Fibroblast of the aortic adventitia (primary cell): Measurements from ENCODE around the gene C2orf66. TPM values are rescaled to one million over a fixed set of nuclear protein-coding genes. Genes with fewer than 3 reads are reported as not detected.

Source experiments
- DNase-seq: peaks from one replicate; pipeline ENCODE4 v3.0.0-alpha.2; 2010; ENCODE audit warnings: low read depth
- H3K4me3 ChIP-seq: 2 replicates; pipeline ENCODE4 v1.5.1; 2011; ENCODE audit warnings: low read depth, mild to moderate bottlenecking, control low read depth, low read length, moderate library complexity
- total RNA-seq: library from RNA; depleted of rRNA; stranded (reverse); fragments of >200 nt; gene quantifications from 2 replicates; pipeline ENCODE4 v1.2.3, GENCODE V29; 2012; ENCODE audit warnings: low replicate concordance
- TF ChIP-seq, protein P1 (sequence below): IDR thresholded peaks from 2 replicates; pipeline ENCODE4 v1.5.1; 2011; ENCODE audit warnings: mild to moderate bottlenecking, low read length, control low read depth, inconsistent platforms; ENCODE audit not compliant: insufficient read depth

Gene C2orf66
- total RNA-seq, 1 donor = 0.27 TPM

DNA sequence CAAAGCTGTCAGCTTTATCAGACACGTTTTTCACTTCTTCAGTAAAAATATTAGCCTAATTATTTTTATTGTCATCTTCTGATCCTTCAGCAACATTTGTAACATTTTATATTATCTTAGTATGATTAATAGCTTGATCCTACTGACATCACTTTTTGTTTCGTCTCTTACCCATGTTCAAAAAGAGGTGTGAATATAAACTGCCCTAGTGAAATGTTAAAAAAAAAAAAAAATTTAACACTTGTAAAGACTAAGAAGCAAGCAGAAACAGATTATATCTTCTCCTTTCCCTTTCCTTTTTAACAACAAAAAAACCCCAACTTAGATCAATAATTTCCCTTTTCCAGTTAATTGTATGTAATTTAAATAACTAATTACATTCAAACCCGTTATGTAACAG lies 36.2 kb upstream of the C2orf66 start:
- H3K4me3 ChIP-seq = no peak overlapping the region
- DNase-seq = no peak
- TF ChIP-seq, protein P1, sequence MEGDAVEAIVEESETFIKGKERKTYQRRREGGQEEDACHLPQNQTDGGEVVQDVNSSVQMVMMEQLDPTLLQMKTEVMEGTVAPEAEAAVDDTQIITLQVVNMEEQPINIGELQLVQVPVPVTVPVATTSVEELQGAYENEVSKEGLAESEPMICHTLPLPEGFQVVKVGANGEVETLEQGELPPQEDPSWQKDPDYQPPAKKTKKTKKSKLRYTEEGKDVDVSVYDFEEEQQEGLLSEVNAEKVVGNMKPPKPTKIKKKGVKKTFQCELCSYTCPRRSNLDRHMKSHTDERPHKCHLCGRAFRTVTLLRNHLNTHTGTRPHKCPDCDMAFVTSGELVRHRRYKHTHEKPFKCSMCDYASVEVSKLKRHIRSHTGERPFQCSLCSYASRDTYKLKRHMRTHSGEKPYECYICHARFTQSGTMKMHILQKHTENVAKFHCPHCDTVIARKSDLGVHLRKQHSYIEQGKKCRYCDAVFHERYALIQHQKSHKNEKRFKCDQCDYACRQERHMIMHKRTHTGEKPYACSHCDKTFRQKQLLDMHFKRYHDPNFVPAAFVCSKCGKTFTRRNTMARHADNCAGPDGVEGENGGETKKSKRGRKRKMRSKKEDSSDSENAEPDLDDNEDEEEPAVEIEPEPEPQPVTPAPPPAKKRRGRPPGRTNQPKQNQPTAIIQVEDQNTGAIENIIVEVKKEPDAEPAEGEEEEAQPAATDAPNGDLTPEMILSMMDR = no peak

DNA sequence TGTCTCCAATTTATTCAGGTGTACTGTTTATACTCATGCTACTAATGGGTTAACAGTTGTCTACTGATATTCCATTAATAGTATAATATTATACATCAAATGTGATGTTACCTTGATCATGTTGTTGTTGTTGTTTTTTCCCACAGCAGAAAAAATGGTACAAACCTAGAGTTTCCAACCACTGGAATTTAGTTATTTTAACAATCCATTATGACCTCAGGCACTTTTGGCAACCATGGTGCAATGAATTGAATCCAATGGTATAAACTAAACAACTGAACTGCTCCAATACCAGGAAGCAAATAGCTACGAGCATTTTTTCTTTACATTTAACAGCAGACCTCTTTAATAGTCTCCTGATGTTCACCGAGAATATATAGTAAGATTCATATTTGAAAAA lies 31.0 kb upstream of the C2orf66 start:
- no peak overlapping the region for H3K4me3 ChIP-seq
- TF ChIP-seq, protein P1 = no peak
- no peak for DNase-seq

DNA sequence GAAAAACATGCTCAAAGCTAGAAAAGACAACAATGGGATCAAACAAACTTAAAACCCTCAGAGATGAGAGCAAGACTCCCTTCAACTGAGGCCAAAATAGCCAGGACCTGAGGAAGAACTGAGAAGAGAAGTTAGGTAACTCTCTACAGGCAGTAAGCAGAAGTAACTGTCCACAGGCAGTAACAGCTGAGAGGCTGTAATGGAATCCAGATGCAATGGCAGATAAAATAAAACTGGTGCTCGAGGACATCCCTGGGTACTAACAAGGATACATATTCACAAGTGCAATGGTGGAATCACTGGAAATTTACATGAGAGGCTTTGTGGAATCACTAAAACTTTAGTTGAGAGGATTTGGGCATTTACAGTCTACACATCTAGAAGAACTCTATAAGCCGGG lies 30.4 kb upstream of the C2orf66 start:
- H3K4me3 ChIP-seq = no peak overlapping the region
- no peak for DNase-seq
- TF ChIP-seq, protein P1 = no peak

DNA sequence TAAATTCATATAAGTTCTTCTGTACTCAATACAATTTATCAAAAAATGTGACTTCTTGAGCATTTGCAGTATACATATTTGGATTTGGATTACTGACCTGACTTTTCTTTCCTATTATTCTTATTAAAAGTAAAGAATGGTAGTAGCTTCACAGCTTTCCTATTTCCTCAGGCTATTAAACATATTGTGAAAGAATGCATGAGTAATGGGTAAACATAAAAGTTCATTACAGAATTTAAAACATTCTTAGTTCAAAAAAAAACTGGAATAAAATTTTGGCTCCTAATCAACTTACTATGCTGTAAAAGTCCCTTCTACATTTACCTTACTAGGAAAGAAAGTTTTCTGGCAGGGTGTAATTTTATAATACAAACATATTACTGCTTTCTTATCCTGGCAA lies 27.3 kb upstream of the C2orf66 start:
- H3K4me3 ChIP-seq = no peak overlapping the region
- TF ChIP-seq, protein P1 = no peak
- DNase-seq = peak; percentile 10

DNA sequence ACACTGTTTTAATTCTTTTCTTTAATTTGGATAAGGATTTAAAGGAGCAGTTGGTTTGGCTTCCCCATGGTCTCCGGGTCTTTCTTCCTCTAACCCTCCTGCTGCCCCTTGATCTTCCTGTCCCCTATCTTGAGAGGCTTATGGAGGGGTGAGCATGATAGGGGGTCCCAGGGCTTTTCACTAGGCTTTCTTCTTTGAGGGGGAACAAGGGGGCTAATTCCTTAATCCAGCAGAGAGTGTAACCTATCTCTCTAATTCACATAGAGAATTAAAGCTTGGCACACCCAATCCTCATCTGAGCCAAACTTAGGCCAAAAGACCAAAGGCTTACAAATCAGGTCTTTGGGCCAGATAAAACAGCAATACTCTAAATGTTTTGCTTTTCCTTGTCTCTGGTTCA lies 21.5 kb upstream of the C2orf66 start:
- no peak overlapping the region for H3K4me3 ChIP-seq
- DNase-seq = no peak
- TF ChIP-seq, protein P1 = no peak

DNA sequence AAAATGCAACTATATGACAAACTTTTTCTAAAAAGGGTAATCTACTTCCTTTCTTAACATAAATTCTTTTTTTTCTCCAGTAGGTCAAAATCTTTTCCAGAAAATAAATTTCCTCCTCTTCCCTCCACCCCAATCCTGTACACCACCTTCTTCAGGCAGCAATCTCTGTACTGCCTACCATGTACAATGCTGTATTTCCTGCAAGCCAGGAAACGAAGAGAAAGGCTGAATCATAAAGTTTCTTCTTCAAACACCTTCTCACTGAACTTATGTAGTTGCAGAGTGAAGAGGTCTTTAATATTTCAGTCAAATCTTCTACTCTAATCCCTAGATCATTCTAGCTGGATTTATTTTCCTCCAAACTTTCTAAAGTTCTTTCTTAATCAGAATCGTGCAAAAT lies 18.2 kb upstream of the C2orf66 start:
- TF ChIP-seq, protein P1 = no peak

DNA sequence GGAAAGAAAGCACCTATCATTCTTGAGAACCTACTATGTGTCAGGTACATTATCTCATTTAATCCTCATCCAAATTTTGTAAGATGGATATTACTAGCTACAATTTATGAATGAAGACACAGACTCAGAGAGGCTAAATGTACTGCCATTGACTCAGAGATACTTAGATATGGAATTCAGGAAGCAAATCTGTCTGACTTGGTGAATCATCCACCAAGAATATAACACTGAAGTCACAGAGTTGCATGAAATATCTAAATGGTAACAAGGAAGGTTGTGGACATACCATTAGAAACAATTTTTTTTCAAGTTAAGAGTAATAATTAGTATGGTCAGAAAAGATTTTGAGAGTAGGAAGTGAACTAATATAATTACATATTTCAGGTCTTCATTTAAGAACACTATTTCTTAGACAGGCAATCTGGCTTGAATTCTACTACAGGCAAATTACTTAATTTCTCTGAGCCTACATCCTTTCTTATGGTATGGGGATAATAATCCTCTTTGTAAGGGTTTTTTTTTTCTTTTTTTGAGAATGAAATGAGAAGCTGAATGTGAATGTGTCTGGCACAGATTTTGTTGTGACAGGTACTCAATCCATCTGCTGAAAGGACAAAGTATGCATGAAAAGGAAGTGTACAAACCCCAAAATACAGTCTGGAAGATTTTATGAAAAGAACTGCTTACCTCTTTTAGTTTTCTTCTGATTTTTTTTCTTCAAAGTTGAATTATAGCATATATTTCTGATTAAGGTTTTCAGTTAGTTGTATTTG lies 14.8 kb upstream of the C2orf66 start:
- peak; percentile 77 for DNase-seq
- H3K4me3 ChIP-seq = no peak overlapping the region

More for the DNA sequence above, 18.2 kb upstream of the C2orf66 start:
- DNase-seq = no peak
- no peak overlapping the region for H3K4me3 ChIP-seq

More for the DNA sequence above, 14.8 kb upstream of the C2orf66 start:
- TF ChIP-seq, protein P1 = no peak
